ENCODE measurements around the gene RFFL.

Gene RFFL

DNA sequence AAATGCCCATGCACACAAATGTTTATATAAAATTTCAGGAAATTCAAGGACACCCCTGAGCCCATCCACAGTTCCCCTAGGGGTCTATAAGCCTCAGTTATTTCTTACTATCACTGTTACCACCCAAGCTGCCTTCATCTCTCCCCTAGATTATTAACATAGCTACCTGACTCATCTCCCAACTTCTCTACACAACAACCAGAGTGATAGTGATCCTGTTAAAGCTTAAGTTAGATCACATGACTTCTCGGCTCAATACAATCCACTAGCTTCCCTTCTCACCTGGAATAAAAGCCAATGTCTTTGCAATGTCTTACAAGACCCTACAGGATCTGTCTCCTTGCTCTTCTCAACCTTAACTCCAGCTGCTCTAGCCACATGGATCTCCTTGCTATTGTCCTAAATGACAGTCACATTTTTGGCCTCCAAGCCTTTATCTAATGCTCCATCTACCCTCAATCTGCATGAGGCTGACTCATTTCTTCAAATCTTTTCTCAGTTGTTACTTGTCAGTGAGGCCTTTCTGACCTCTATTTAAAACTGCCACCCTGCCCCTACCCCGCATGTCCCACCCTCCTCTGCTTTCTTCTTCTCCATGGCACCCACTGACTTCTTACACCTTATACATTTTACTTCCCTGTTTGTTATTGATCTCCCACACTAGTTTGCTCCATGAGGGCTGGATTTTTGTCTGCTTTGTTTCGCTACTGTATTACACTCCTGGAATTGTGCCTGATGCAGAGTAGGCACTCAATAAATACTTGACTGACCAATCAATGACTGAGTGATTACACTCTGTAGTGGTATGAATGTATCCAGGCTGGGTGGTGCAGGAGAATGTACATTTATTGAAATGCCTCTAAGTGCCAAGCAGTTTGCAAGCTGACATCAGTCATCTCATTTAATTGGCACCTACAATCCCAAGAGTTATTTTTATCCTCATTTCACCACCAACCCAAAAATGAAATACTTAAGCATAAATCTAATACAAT lies 88.4 kb downstream of the RFFL start:
- no peak for DNase-seq (ENCODE audit: low read depth)

DNA sequence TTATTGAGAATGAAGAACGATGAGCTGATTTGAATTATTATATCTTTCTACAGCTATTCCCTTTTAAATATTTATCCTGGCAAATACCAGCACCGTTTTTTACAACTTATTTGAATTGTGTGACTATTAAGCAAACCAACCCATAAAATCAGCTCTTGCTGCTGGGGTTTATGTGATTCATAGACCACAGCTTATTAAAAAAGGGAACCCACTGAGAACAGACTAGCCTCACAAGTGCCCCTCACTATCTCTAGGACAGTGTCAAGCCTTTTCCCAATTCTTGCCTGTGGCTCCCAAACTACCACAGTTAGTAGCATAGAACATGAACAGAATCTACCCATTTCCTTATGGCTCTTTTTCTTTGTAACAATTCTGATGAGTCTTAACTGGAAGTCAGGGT lies 89.3 kb downstream of the RFFL start:
- no peak for DNase-seq (ENCODE audit: low read depth)

GRCh38 chr17:34961093-34961911 lies 102.2 kb downstream of the RFFL start, which contains the start of the genes CCT6B and ZNF830:
CCT6B (minus strand) TSS chr17:34961460; CDS start chr17:34961393, 67 bp downstream.
ZNF830 (plus strand) TSS chr17:34961540; CDS start chr17:34961567, 27 bp downstream.
- peak; percentile 74 for DNase-seq (ENCODE audit: low read depth)

- DNase-seq (ENCODE audit: low read depth): no peak
Observed at GRCh38 chr17:34958438-34958837, 105.1 kb downstream of the RFFL start.

All from HS-27A (cell line).